ENCODE measurements around the gene DTNA. TPM values are rescaled to one million over a fixed set of nuclear protein-coding genes. Genes with fewer than 3 reads are reported as not detected.
"Not testable (repeated sequence)": the region's sequence is repeated elsewhere in the genome, so short reads cannot be mapped to it uniquely, and the experiment has no call there.

The DTNA gene
- total and polyA plus RNA-seq, 2 donors from 2014 or later, result 6.2 to 22.3 TPM

DNA sequence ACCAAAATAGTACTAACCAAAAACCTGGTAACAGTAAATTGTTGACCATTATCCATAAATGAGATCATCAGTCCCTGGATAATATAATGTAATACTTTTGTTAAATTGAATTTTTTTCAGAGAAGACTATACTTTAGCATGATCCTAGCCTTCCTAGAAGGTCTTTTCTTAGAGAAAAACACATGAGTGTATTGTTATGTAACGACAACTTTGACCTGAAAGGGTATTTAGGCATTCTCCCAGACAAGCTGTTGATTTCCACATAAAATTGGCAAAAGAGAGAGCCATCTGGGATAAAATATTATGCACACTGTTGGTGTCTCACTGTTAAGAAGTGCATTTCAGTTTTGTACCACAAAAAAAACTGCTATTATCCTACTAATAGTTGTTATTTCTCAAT lies 211.1 kb downstream of the DTNA start:
- no peak for DNase-seq
- no peak for FAIRE-seq
- intact Hi-C loops (cut with DNase I), result no loop called here

GRCh38 chr18:34921811-34922385 lies 211.8 kb downstream of the DTNA start:
- no peak for TF ChIP-seq CTCF (IDR thresholded peaks at IDR 0.05; ENCODE audit: borderline replicate concordance, extremely low read depth, insufficient read depth)
- no peak overlapping the region for H3K4me3 ChIP-seq (ENCODE audit: low read length in 3 of 3)
- no peaks in the 10 kb centered on the region for H3K4me1 ChIP-seq (ENCODE audit: control insufficient read depth in 2 of 3, insufficient read depth in 2 of 3, low read depth in 1 of 3, low read length in 3 of 3)
- no peaks in the 10 kb centered on the region for H3K36me3 ChIP-seq (ENCODE audit: control insufficient read depth in 2 of 3, insufficient read depth in 3 of 3, low read length in 3 of 3)
- H3K27ac ChIP-seq (ENCODE audit: low read depth in 2 of 2, low read length in 2 of 2), result no peak overlapping the region
- FAIRE-seq, result no peak
- H3K9ac ChIP-seq (ENCODE audit: low read length in 3 of 3), result no peak overlapping the region
- H3K9me3 ChIP-seq (ENCODE audit: control insufficient read depth in 2 of 3, insufficient read depth in 1 of 3, low read length in 3 of 3), result no peaks in the 10 kb centered on the region
- intact Hi-C loops (cut with DNase I), result no loop called here
- DNase-seq, result no peak
- H3K27me3 ChIP-seq (ENCODE audit: control insufficient read depth, insufficient read depth, low read length), result no peaks in the 10 kb centered on the region

More for the DNA sequence above, 211.1 kb downstream of the DTNA start:
- no peaks in the 10 kb centered on the region for H3K4me1 ChIP-seq (ENCODE audit: control insufficient read depth in 2 of 3, insufficient read depth in 2 of 3, low read depth in 1 of 3, low read length in 3 of 3)
- no peak overlapping the region for H3K9ac ChIP-seq (ENCODE audit: low read length in 3 of 3)
- H3K4me3 ChIP-seq (ENCODE audit: low read length in 3 of 3), result no peak overlapping the region
- TF ChIP-seq CTCF (IDR thresholded peaks at IDR 0.05; ENCODE audit: borderline replicate concordance, extremely low read depth, insufficient read depth), result no peak
- no peaks in the 10 kb centered on the region for H3K27me3 ChIP-seq (ENCODE audit: control insufficient read depth, insufficient read depth, low read length)
- H3K9me3 ChIP-seq (ENCODE audit: control insufficient read depth in 2 of 3, insufficient read depth in 1 of 3, low read length in 3 of 3), result no peaks in the 10 kb centered on the region
- H3K27ac ChIP-seq (ENCODE audit: low read depth in 2 of 2, low read length in 2 of 2), result no peak overlapping the region
- no peaks in the 10 kb centered on the region for H3K36me3 ChIP-seq (ENCODE audit: control insufficient read depth in 2 of 3, insufficient read depth in 3 of 3, low read length in 3 of 3)

GRCh38 chr18:34922594-34922993 lies 212.5 kb downstream of the DTNA start:
- H3K27ac ChIP-seq (ENCODE audit: low read depth in 2 of 2, low read length in 2 of 2); FAIRE-seq; intact Hi-C loops (cut with DNase I): not testable (repeated sequence)

DNA sequence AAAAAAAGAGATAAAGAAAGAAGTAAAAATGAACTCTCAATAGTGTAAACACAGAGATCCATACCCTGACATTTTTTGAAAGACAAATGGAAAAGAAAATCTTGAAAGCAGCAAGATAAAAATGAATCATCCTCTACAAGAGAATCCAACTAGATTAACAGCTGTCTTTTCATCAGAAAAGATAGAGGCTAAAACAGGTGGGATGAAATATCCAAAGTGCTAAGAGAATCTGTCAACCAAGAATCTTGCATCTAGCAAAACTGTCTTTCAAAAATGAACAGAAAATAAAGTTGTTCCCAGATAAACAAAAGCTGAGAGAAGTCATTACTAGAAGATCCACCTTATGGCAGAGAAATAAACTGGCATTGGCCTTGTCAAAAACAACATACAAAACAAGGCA lies 213.8 kb downstream of the DTNA start:
- H3K27ac ChIP-seq (ENCODE audit: low read depth in 2 of 2, low read length in 2 of 2), result no peak overlapping the region
- H3K4me1 ChIP-seq (ENCODE audit: control insufficient read depth in 2 of 3, insufficient read depth in 2 of 3, low read depth in 1 of 3, low read length in 3 of 3), result no peaks in the 10 kb centered on the region
- H3K4me3 ChIP-seq (ENCODE audit: low read length in 3 of 3), result no peak overlapping the region
- no peak overlapping the region for H3K9ac ChIP-seq (ENCODE audit: low read length in 3 of 3)
- no peak for TF ChIP-seq CTCF (IDR thresholded peaks at IDR 0.05; ENCODE audit: borderline replicate concordance, extremely low read depth, insufficient read depth)
- intact Hi-C loops (cut with DNase I), result no loop called here
- no peak for DNase-seq
- no peaks in the 10 kb centered on the region for H3K9me3 ChIP-seq (ENCODE audit: control insufficient read depth in 2 of 3, insufficient read depth in 1 of 3, low read length in 3 of 3)
- no peaks in the 10 kb centered on the region for H3K36me3 ChIP-seq (ENCODE audit: control insufficient read depth in 2 of 3, insufficient read depth in 3 of 3, low read length in 3 of 3)
- FAIRE-seq, result no peak
- no peaks in the 10 kb centered on the region for H3K27me3 ChIP-seq (ENCODE audit: control insufficient read depth, insufficient read depth, low read length)

More at GRCh38 chr18:34922594-34922993, 212.5 kb downstream of the DTNA start:
- not testable (repeated sequence) for H3K4me3 ChIP-seq (ENCODE audit: low read length in 3 of 3); H3K27me3 ChIP-seq (ENCODE audit: control insufficient read depth, insufficient read depth, low read length); H3K9ac ChIP-seq (ENCODE audit: low read length in 3 of 3); H3K9me3 ChIP-seq (ENCODE audit: control insufficient read depth in 2 of 3, insufficient read depth in 1 of 3, low read length in 3 of 3); DNase-seq; H3K4me1 ChIP-seq (ENCODE audit: control insufficient read depth in 2 of 3, insufficient read depth in 2 of 3, low read depth in 1 of 3, low read length in 3 of 3); H3K36me3 ChIP-seq (ENCODE audit: control insufficient read depth in 2 of 3, insufficient read depth in 3 of 3, low read length in 3 of 3)
